Measurements from ENCODE around the gene SLC4A1. TPM values are rescaled to one million over a fixed set of nuclear protein-coding genes. Genes with fewer than 3 reads are reported as not detected.

SLC4A1 gene
- not detected for total RNA-seq

- no peak within 1 kb of the TSS for H3K4me3 Mint-ChIP-seq
- CTCF ChIA-PET: interaction anchor here (0.6 kb wide), 1 partner anchor 27 kb away, joined by 3 read pairs; no protein-coding TSS in a partner anchor
- H3K27ac Mint-ChIP-seq: no peak within 1 kb of the TSS
- H3K9me3 Mint-ChIP-seq: no peaks in the 10 kb centered on the region
- no peaks in the 10 kb centered on the region for H3K27me3 Mint-ChIP-seq (ENCODE audit: low read depth)
- H3K4me1 Mint-ChIP-seq (ENCODE audit: low read depth): no peaks in the 10 kb centered on the region
- intact Hi-C loops (cut with micrococcal nuclease): no loop called here
- no peak for DNase-seq
- no peaks in the 10 kb centered on the region for H3K36me3 Mint-ChIP-seq (ENCODE audit: low read depth)
These were observed at the start of gene SLC4A1 for GRCh38 chr17:44267818-44268490. TSS of gene SLC4A1 (minus strand) at chr17:44268135. CDS start at chr17:44262866, 5,269 bp downstream.

GRCh38 chr17:44317545-44317944 is 49.6 kb upstream of the SLC4A1 start:
- H3K36me3 Mint-ChIP-seq (ENCODE audit: low read depth): peaks cover 6% of the 10 kb centered on the region
- peaks cover 29% of the 10 kb centered on the region for H3K27me3 Mint-ChIP-seq (ENCODE audit: low read depth)
- no peak for DNase-seq
- intact Hi-C loops (cut with micrococcal nuclease): no loop called here
- no peaks in the 10 kb centered on the region for H3K9me3 Mint-ChIP-seq
- no peak overlapping the region for H3K27ac Mint-ChIP-seq
- H3K4me3 Mint-ChIP-seq: no peak overlapping the region
- CTCF ChIA-PET: interaction anchor here (1.1 to 2.2 kb wide), 3 partner anchors 28 to 167 kb away, joined by 3 to 8 read pairs (median 3); partner anchors contain the start of gene GRN
- peaks cover 14% of the 10 kb centered on the region for H3K4me1 Mint-ChIP-seq (ENCODE audit: low read depth)

- peaks cover 10% of the 10 kb centered on the region for H3K4me1 Mint-ChIP-seq (ENCODE audit: low read depth)
- peaks cover 29% of the 10 kb centered on the region for H3K27me3 Mint-ChIP-seq (ENCODE audit: low read depth)
- peaks cover 5% of the 10 kb centered on the region for H3K36me3 Mint-ChIP-seq (ENCODE audit: low read depth)
- H3K27ac Mint-ChIP-seq: no peak overlapping the region
- CTCF ChIA-PET: interaction anchor here (0.9 to 2.2 kb wide), 4 partner anchors 15 to 321 kb away, joined by 3 to 8 read pairs (median 4); partner anchors contain the start of gene GRN
- no peaks in the 10 kb centered on the region for H3K9me3 Mint-ChIP-seq
- H3K4me3 Mint-ChIP-seq: peak overlapping the region; percentile 48
- intact Hi-C loops (cut with micrococcal nuclease): no loop called here
- DNase-seq: no peak
These were observed 48.1 kb upstream of the SLC4A1 start for GRCh38 chr17:44315760-44316731.

- H3K36me3 Mint-ChIP-seq (ENCODE audit: low read depth): peaks cover 5% of the 10 kb centered on the region
- peaks cover 11% of the 10 kb centered on the region for H3K4me1 Mint-ChIP-seq (ENCODE audit: low read depth)
- intact Hi-C loops (cut with micrococcal nuclease): no loop called here
- CTCF ChIA-PET: interaction anchor here (0.9 to 2.2 kb wide), 2 partner anchors 31 to 84 kb away, joined by 4 to 8 read pairs; partner anchors contain the start of gene GRN
- no peaks in the 10 kb centered on the region for H3K9me3 Mint-ChIP-seq
- peak; percentile 56 for DNase-seq
- peak overlapping the region; percentile 65 for H3K4me3 Mint-ChIP-seq
- no peak overlapping the region for H3K27ac Mint-ChIP-seq
- H3K27me3 Mint-ChIP-seq (ENCODE audit: low read depth): peaks cover 29% of the 10 kb centered on the region
These were observed 47.1 kb upstream of the SLC4A1 start for GRCh38 chr17:44314869-44315661.

- Mint-ChIP-seq H3K4me1 (ENCODE audit: low read depth) (peaks cover 17% of the 10 kb centered on the region), H3K9me3 (no peaks in the 10 kb centered on the region), H3K27ac (no peak overlapping the region), H3K4me3 (peak overlapping the region; percentile 65), H3K27me3 (ENCODE audit: low read depth) (peaks cover 34% of the 10 kb centered on the region), H3K36me3 (ENCODE audit: low read depth) (peaks cover 4% of the 10 kb centered on the region)
- DNase-seq: no peak
- CTCF ChIA-PET: no interaction called here
- intact Hi-C loops (cut with micrococcal nuclease): no loop called here
These were observed 46.6 kb upstream of the SLC4A1 start for GRCh38 chr17:44314524-44314868.

- H3K27ac Mint-ChIP-seq: no peak overlapping the region
- H3K27me3 Mint-ChIP-seq (ENCODE audit: low read depth): peaks cover 34% of the 10 kb centered on the region
- no peak overlapping the region for H3K4me3 Mint-ChIP-seq
- H3K9me3 Mint-ChIP-seq: no peaks in the 10 kb centered on the region
- CTCF ChIA-PET: interaction anchor here (1.2 kb wide), 1 partner anchor 104 kb away, joined by 5 read pairs; no protein-coding TSS in a partner anchor
- H3K36me3 Mint-ChIP-seq (ENCODE audit: low read depth): no peaks in the 10 kb centered on the region
- intact Hi-C loops (cut with micrococcal nuclease): no loop called here
- no peak for DNase-seq
- H3K4me1 Mint-ChIP-seq (ENCODE audit: low read depth): peaks cover 20% of the 10 kb centered on the region
These were observed 46.1 kb upstream of the SLC4A1 start for GRCh38 chr17:44314031-44314430.

GRCh38 chr17:44312396-44313104 is 44.6 kb upstream of the SLC4A1 start:
- Mint-ChIP-seq H3K36me3 (ENCODE audit: low read depth) (no peaks in the 10 kb centered on the region), H3K4me1 (ENCODE audit: low read depth) (peaks cover 25% of the 10 kb centered on the region), H3K4me3 (no peak overlapping the region), H3K27ac (no peak overlapping the region), H3K27me3 (ENCODE audit: low read depth) (peaks cover 32% of the 10 kb centered on the region), H3K9me3 (no peaks in the 10 kb centered on the region)
- intact Hi-C loops (cut with micrococcal nuclease): no loop called here
- DNase-seq: no peak
- CTCF ChIA-PET: interaction anchor here (1.2 kb wide), 1 partner anchor 103 kb away, joined by 5 read pairs; no protein-coding TSS in a partner anchor

- Mint-ChIP-seq H3K4me1 (ENCODE audit: low read depth) (peaks cover 29% of the 10 kb centered on the region), H3K27ac (no peak overlapping the region), H3K36me3 (ENCODE audit: low read depth) (no peaks in the 10 kb centered on the region), H3K27me3 (ENCODE audit: low read depth) (peaks cover 32% of the 10 kb centered on the region), H3K9me3 (no peaks in the 10 kb centered on the region), H3K4me3 (no peak overlapping the region)
- intact Hi-C loops (cut with micrococcal nuclease): no loop called here
- CTCF ChIA-PET: no interaction called here
- DNase-seq: no peak
These were observed 43.7 kb upstream of the SLC4A1 start for GRCh38 chr17:44311562-44312181.

- peaks cover 23% of the 10 kb centered on the region for H3K4me1 Mint-ChIP-seq (ENCODE audit: low read depth)
- H3K36me3 Mint-ChIP-seq (ENCODE audit: low read depth): no peaks in the 10 kb centered on the region
- CTCF ChIA-PET: interaction anchor here (2.5 kb wide), 1 partner anchor 101 kb away, joined by 7 read pairs; no protein-coding TSS in a partner anchor
- DNase-seq: no peak
- no peak overlapping the region for H3K4me3 Mint-ChIP-seq
- intact Hi-C loops (cut with micrococcal nuclease): no loop called here
- no peaks in the 10 kb centered on the region for H3K9me3 Mint-ChIP-seq
- peaks cover 29% of the 10 kb centered on the region for H3K27me3 Mint-ChIP-seq (ENCODE audit: low read depth)
- H3K27ac Mint-ChIP-seq: no peak overlapping the region
These were observed 42.9 kb upstream of the SLC4A1 start for GRCh38 chr17:44310609-44311376.

GRCh38 chr17:44310188-44310587 is 42.3 kb upstream of the SLC4A1 start:
- Mint-ChIP-seq H3K4me3 (peak overlapping the region; percentile 6), H3K4me1 (ENCODE audit: low read depth) (peaks cover 19% of the 10 kb centered on the region), H3K27me3 (ENCODE audit: low read depth) (peaks cover 24% of the 10 kb centered on the region), H3K27ac (no peak overlapping the region), H3K9me3 (no peaks in the 10 kb centered on the region), H3K36me3 (ENCODE audit: low read depth) (no peaks in the 10 kb centered on the region)
- intact Hi-C loops (cut with micrococcal nuclease): no loop called here
- CTCF ChIA-PET: interaction anchor here (2.5 kb wide), 1 partner anchor 100 kb away, joined by 7 read pairs; no protein-coding TSS in a partner anchor
- no peak for DNase-seq

All from activated naive CD4-positive, alpha-beta T cell treated with anti-CD3 and anti-CD28 coated beads for 36 hours (primary cell).